ENCODE measurements around the gene SLFN14. TPM values are rescaled to one million over a fixed set of nuclear protein-coding genes. Genes with fewer than 3 reads are reported as not detected.
"Not testable (repeated sequence)": the region's sequence is repeated elsewhere in the genome, so short reads cannot be mapped to it uniquely, and the experiment has no call there.

Gene SLFN14
- total RNA-seq, 4 donors from 2014 or later, result not detected

- H3K4me3 ChIP-seq, result peak overlapping the region; percentile 26 to 39 (median 35)
- ATAC-seq (peak in 1 of 2 donors; percentile 40), DNase-seq (peak; percentile 15 to 30)
- TF ChIP-seq, protein P1, sequence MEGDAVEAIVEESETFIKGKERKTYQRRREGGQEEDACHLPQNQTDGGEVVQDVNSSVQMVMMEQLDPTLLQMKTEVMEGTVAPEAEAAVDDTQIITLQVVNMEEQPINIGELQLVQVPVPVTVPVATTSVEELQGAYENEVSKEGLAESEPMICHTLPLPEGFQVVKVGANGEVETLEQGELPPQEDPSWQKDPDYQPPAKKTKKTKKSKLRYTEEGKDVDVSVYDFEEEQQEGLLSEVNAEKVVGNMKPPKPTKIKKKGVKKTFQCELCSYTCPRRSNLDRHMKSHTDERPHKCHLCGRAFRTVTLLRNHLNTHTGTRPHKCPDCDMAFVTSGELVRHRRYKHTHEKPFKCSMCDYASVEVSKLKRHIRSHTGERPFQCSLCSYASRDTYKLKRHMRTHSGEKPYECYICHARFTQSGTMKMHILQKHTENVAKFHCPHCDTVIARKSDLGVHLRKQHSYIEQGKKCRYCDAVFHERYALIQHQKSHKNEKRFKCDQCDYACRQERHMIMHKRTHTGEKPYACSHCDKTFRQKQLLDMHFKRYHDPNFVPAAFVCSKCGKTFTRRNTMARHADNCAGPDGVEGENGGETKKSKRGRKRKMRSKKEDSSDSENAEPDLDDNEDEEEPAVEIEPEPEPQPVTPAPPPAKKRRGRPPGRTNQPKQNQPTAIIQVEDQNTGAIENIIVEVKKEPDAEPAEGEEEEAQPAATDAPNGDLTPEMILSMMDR (IDR thresholded peaks at IDR 0.05 in 4 of 5, conservative IDR thresholded peaks at IDR 0.05 in 1 of 5), result no peak
- TF ChIP-seq POLR2A (IDR thresholded peaks at IDR 0.05), result no peak
- H3K36me3 ChIP-seq, result no peaks in the 10 kb centered on the region
- peaks cover 0 to 17% of the 10 kb centered on the region in 2 donors for H3K4me1 ChIP-seq
- intact Hi-C loops (cut with DNase I; ENCODE audit: low total_unique reads) (loop anchor here (5.0 kb wide), 1 partner anchor 298 kb away; the partner anchor contains the start of gene SLFN5), in situ Hi-C loops (cut with MboI; ENCODE audit: low sequenced_read_pairs in 4 of 4) (loop anchor here in 2 of 4 donors (10.0 to 25.0 kb wide), 2 partner anchors 103 to 386 kb away; partner anchors contain the start of genes SLFN12 (in 1 of the 2) and SLFN13 (in 1 of the 2))
- H3K27me3 ChIP-seq, result no peaks in the 10 kb centered on the region
- peak overlapping the region; percentile 46 to 67 (median 52) for H3K27ac ChIP-seq
- no peaks in the 10 kb centered on the region for H3K9me3 ChIP-seq
Observed at GRCh38 chr17:35540589-35541404, 19.8 kb downstream of the SLFN14 start.

- no peak for TF ChIP-seq POLR2A (IDR thresholded peaks at IDR 0.05)
- TF ChIP-seq, protein P1 (IDR thresholded peaks at IDR 0.05 in 4 of 5, conservative IDR thresholded peaks at IDR 0.05 in 1 of 5), result peak in 1 of 5 experiments; percentile 18
- H3K27me3 ChIP-seq, result no peaks in the 10 kb centered on the region
- intact Hi-C loops (cut with DNase I; ENCODE audit: low total_unique reads), result loop anchor here (1.0 to 10.0 kb wide), 4 partner anchors 226 to 395 kb away; partner anchors contain the start of genes NLE1, SLFN5 and UNC45B
- no peaks in the 10 kb centered on the region for H3K36me3 ChIP-seq
- H3K27ac ChIP-seq, result peak overlapping the region in 1 of 4 donors; percentile 8
- no peak for ATAC-seq
- no peaks in the 10 kb centered on the region for H3K9me3 ChIP-seq
- in situ Hi-C loops (cut with MboI; ENCODE audit: low sequenced_read_pairs in 4 of 4), result loop anchor here (5.0 to 25.0 kb wide), 6 partner anchors 102 to 385 kb away; partner anchors contain the start of genes SLFN12 (in 1 of the 4) and SLFN13 (in 1 of the 4)
- H3K4me3 ChIP-seq, result peak overlapping the region in 3 of 4 donors; percentile 11 to 14 (median 12)
- peaks cover 0 to 17% of the 10 kb centered on the region in 2 donors for H3K4me1 ChIP-seq
- no peak for DNase-seq
Observed at GRCh38 chr17:35539659-35540026, 21.0 kb downstream of the SLFN14 start.

- intact Hi-C loops (cut with DNase I; ENCODE audit: low total_unique reads) (loop anchor here (2.0 to 10.0 kb wide), 2 partner anchors 365 to 393 kb away; partner anchors contain the start of genes NLE1 and UNC45B), in situ Hi-C loops (cut with MboI; ENCODE audit: low sequenced_read_pairs in 4 of 4) (loop anchor here in 3 of 4 donors (5.0 to 25.0 kb wide), 5 partner anchors 100 to 370 kb away; partner anchors contain the start of genes SLFN12 (in 1 of the 3) and SLFN13 (in 1 of the 3))
- peaks cover 0 to 17% of the 10 kb centered on the region in 2 donors for H3K4me1 ChIP-seq
- no peak for ATAC-seq
- H3K9me3 ChIP-seq, result no peaks in the 10 kb centered on the region
- H3K36me3 ChIP-seq, result no peaks in the 10 kb centered on the region
- H3K27me3 ChIP-seq, result no peaks in the 10 kb centered on the region
- peak within 1 kb of the TSS; percentile 21 to 56 (median 39) for H3K27ac ChIP-seq
- TF ChIP-seq POLR2A (IDR thresholded peaks at IDR 0.05), result no peak
- TF ChIP-seq, protein P1 (IDR thresholded peaks at IDR 0.05 in 4 of 5, conservative IDR thresholded peaks at IDR 0.05 in 1 of 5), result no peak
- H3K4me3 ChIP-seq, result no peak within 1 kb of the TSS
- no peak for DNase-seq
Observed at GRCh38 chr17:35537601-35538141, 22.9 kb downstream of the SLFN14 start, which contains the start of gene SLFN12L. Gene SLFN12L, minus strand, starts transcription at chr17:35537678. Its CDS starts 15,314 bp downstream, at chr17:35522364.

DNA sequence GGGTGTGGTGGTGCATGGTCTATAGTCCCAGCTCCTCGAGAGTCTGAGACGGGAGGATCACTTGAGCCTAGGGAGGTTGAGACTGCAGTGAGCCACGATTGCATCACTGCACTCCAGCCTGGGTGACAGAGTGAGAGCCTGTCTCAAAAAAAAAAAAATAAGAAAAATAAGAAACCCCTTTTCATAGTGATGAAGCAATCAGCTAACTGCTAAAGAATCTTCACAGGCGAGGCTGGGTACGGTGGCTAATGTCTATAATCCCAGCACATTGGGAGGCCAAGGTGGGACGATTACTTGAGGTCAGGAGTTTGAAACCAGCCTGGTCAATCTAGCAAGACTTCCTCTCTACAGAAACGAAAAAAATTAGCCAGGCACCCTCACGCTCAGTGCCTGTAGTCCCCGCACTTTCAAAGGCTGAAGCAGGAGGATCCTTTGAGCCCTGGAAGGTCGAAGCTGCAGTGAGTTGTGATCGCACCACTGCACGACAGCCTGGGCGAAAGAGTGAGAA is 23.9 kb downstream of the SLFN14 start:
- intact Hi-C loops (cut with DNase I; ENCODE audit: low total_unique reads), result loop anchor here (10.0 kb wide), 1 partner anchor 392 kb away; the partner anchor contains the start of genes NLE1 and UNC45B
- Histone ChIP-seq H3K4me1 (peaks cover 0 to 17% of the 10 kb centered on the region in 2 donors), H3K36me3 (no peaks in the 10 kb centered on the region), H3K27me3 (no peaks in the 10 kb centered on the region), H3K9me3 (no peaks in the 10 kb centered on the region), H3K27ac (peak overlapping the region in 3 of 4 donors; percentile 21 to 56 (median 39)), H3K4me3 (no peak overlapping the region)
- DNase-seq, result no peak
- ATAC-seq, result no peak
- TF ChIP-seq POLR2A (IDR thresholded peaks at IDR 0.05), result no peak
- TF ChIP-seq, protein P1 (IDR thresholded peaks at IDR 0.05 in 4 of 5, conservative IDR thresholded peaks at IDR 0.05 in 1 of 5), result no peak
- in situ Hi-C loops (cut with MboI; ENCODE audit: low sequenced_read_pairs in 4 of 4), result loop anchor here in 3 of 4 donors (5.0 to 25.0 kb wide), 5 partner anchors 99 to 369 kb away; partner anchors contain the start of genes SLFN12 (in 1 of the 3) and SLFN13 (in 1 of the 3)

- in situ Hi-C loops (cut with MboI; ENCODE audit: low sequenced_read_pairs in 4 of 4) (loop anchor here in 3 of 4 donors (5.0 to 25.0 kb wide), 5 partner anchors 98 to 368 kb away; partner anchors contain the start of genes SLFN12 (in 1 of the 3) and SLFN13 (in 1 of the 3)), intact Hi-C loops (cut with DNase I; ENCODE audit: low total_unique reads) (loop anchor here (10.0 kb wide), 1 partner anchor 391 kb away; the partner anchor contains the start of genes NLE1 and UNC45B)
- not testable (repeated sequence) for H3K9me3 ChIP-seq, H3K36me3 ChIP-seq, H3K27me3 ChIP-seq, H3K27ac ChIP-seq, ATAC-seq, H3K4me3 ChIP-seq, DNase-seq
- peaks cover 0 to 17% of the 10 kb centered on the region in 2 donors for H3K4me1 ChIP-seq
Observed at GRCh38 chr17:35535406-35535805, 25.2 kb downstream of the SLFN14 start.
